NCI-H1417 treated with DMSO at 0.1 percent for 48 hours (cell line): Measurements from ENCODE around the gene TWF1.
"Not testable (repeated sequence)": the region's sequence is repeated elsewhere in the genome, so short reads cannot be mapped to it uniquely, and the experiment has no call there.

Experiments used
- DNase-seq: peaks from one replicate; lab custom pipeline; 2025; lab: John Stamatoyannopoulos, UW

Gene TWF1

DNA sequence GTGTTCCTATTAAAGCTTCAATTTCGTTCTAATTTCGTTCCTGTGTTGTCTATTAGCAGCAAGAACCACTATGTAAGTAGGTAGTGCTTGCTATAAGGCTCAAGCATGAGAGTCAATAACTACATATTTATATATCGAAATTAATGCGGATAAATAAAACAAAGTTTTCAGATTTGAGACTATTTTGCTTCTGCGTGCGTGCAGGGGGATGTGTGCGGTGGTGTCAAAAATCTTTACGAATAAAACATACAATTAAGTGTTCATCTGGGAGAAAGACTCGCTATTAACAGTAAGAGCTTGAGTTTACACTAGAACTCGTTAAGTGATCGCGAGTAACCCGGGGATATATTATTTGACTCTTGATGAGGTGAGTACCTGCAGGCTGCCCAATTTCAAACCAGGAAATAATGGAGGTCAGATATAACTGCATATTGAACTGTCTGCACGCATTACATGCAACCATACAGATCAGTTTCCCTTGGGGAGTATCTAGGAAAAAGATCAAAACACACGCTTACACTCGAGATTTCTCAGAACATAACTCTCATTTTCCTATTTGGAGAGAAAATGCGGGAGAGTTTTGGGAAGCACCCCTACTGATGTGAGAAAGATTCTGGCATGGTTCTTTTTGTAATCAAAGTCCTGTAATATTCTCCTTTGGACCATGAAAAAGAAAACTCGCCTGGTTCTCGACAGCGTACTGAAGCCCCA is 813 bp downstream of the TWF1 start:
- DNase-seq = no peak

DNA sequence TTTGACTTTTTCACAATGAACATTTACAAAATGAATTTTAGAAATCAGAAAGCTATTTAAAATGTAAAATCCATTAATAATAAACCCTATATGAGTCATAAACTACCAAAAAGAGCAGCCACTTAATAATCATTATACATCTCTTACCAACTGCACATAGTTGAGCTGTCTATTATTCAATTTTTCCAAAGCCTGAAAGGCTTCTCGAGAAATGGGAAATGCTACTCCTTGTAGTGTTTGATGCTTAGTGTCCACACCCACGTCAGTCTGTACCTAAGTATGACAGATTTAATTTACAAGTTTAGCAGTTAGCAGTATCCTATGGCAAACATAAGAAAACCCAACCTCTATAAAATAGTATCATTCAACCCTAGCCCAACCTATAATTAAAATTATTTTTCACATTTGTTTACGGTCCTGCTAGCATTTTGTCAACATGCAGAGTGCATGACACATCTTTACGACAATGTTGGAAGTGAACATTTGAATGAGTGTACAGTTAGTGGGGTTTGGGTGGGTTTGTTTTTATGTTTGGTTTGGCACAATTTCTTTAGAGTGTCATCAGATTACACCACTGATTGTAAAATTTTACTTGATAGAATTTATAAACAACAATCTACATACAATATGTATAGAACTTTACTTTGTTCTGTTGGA is 8.4 kb downstream of the TWF1 start:
- no peak for DNase-seq

DNA sequence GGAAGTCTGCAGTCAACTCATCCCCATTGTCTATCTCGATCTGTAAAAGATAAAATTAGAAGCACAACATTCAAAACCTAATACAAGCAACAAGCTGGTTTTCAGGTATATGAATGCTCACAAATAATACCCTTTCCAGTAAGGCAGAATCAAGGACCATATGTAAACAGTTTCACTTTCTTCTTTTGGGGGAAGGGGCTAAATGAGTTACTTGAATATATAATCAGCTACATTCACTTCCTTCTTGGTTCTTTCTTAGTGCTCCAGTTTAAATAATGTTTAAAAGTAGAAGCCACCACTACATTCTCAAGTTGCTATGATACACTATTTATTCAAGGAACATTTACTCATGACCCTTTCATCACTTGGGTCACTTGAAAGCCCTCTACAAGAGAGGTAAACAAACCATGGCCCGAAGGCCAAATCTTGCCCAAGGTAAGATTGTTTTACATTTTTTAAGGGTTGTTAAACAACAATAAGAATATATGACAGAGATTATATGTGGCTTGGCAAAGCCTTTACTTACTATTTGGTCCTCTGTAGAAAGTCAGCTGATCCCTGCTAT is 10.3 kb downstream of the TWF1 start:
- DNase-seq = no peak

DNA sequence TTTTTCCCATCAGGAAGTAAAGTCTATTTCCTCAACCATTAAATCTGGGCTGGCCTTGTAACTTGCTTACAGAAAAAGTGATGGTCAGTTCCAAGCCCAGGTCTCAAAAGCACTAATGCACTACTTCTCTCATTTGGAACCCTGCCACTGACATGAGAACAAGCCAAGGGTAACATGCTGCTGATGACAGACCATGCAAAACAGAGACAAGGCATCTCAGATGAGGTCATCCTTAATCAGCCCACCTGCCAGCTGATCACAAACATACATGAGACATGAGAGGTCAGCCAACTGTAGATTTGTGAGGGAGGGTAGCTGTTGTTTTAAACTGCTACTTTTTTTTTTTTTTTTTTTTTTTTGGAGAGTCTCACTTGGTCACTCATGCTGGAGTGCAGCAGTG is 16.2 kb downstream of the TWF1 start:
- DNase-seq = no peak

DNA sequence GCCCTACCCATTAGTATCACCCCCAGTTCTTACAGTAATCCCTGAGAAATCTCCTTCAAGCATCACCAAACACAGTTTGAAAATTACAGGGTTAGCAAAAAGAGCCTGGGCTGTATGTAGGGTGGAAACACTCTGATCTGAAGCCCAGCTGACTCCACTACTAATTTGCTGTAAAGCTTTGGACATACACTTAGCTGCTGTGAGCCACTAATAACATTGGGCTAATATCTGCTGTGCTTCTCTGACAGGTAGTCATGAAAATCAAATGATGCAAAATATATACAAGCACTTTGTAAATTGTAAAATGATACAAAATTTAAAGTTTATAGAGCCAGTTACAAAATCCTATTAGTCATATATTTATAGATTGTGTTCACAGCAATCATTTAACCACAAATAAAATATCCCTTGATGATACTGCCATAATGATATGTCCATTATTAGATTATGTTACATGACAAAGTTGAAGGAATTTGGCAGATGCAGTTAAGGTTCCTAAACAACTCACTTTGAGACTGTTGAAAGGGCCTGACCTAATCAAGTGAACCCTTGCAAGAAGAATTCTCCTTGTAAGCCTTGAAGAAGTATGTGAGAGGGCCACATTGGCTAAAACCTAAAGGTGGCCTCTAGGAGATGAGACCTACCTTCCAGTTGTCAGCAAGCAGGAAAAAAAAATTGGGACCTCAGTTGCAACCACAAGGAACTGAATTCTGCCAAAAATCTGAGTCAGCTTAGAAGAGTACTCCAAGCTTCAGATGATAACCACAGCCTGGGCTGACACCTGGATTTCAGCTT is 19.0 kb downstream of the TWF1 start:
- no peak for DNase-seq

DNA sequence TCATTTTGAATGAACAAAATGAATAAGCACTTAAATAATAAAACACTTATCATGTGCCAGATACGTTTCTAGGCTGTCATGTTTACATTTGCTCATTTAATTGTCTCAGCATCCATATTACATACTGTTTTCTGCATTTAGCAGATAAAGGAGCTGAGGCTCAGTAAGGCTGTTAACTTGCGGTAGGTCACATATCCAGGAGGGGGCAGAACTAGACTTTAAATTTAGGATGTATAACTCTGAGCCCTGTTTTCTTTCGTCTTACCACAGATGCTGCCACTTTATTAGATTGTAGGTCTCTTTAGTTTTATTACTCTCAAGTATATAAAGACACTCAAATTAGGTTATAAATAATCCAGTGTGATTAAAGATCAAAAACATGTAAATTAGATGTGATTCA is 29.6 kb downstream of the TWF1 start:
- no peak for DNase-seq

DNA sequence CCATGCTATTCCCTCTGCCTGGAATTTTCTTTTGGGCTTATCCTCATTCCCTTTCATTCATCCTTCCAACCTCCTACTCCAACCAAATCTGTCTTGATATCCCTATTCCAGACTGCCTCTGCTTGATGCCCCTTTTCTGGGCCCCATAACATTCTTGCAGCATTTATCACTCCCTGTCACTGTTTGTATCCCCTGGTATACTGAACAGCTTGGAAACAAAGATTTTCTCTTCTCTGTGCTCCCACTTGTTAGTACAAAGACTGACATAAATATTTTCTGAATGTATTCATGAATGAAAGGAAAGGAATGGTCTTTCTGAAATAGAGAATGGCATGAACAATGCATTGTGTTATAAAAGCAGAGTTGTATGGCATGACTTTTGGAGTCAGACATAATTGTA is 39.8 kb downstream of the TWF1 start:
- no peak for DNase-seq

DNA sequence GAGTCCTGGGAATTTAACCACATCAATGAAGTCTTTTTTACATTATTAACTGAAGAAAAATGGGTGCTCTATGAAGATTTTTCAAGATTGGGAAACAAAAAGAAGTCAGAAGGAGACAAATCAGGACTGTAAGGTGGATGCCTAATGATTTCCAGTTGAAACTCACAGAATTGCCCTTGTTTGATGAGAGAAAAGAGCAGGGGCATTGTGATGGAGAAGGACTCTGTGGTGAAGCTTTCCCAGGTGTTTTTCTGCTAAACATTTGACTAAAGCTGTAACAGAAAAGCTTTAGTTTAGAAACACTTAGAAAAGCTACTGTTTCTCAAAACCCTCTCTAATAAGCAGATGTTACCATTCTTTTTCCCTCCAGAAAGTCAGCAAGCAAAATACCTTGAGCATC is 41.6 kb downstream of the TWF1 start:
- no peak for DNase-seq

DNA sequence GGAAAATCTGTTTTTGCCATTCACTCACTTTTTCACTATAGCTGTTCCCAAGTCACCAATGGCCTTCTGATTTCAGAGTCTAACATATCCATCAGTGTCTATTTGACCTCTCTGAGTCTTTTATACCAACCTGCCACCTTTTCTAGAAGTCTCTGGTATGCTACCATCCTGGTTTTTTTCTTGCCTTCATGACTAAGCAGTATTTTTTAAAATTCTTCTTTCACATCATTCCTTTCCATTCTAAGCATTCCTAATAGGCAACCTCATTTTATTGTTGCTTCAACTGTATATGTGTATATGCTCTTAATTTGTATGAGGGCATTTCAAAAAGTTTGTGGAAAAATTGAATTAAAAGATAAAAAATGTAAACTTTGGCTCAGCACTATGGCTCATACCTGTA is 42.3 kb downstream of the TWF1 start:
- no peak for DNase-seq

DNA sequence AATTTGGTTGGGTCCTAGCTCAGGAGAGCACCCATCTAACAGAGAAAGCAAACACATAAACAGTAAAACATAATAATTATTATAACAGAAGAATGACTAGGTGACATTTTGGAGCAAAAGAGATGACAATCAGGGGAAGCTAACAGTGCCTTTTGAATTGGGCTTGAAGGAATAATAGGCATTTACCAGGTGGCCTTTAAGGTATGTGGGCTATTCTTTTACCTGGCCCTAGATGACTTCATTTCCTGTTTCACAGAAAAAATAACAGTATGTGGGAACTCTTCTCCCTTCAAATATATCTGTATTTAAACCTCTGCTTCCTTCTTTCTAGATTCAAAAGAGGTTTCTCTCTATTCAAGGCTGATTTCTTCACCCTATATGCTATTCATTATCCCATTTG is 43.5 kb downstream of the TWF1 start:
- no peak for DNase-seq

DNA sequence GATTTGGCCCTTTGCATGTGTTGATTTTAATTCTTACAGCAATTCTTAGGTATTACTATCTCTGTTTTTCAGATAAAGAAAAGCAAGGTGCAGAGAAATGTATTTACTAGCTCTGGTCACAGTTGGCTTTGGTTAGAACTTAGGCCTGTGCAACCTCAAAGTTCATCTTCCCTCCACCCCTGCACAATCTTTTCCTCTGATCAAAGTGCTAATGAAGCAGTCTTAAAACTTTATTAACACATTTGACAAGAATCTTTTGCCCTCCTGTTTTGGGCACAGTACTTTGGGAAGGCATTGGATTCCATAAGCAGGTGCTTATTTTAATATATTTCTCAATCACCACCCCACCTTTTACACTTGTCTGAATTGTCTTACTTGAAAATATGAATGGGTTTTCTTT is 44.6 kb downstream of the TWF1 start:
- no peak for DNase-seq

DNA sequence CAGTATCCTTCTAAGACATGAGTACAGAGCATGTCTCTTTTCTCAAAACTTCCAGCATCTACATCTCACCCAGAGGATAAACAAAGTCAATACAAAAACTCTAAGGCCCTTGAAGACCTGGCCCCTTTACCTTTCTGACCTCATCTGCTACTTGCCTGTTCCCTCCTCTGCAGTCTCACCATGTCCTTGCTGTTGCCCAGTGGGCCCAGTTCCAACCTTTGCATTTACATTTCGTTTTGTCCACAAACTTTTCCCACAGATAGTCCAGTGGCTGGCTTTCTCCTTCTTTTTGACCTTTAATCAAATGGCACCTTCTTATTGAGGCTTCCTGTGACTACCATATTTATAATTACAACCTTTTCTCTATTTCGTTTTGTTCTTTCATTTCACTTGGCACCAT is 45.7 kb downstream of the TWF1 start:
- DNase-seq = no peak

DNA sequence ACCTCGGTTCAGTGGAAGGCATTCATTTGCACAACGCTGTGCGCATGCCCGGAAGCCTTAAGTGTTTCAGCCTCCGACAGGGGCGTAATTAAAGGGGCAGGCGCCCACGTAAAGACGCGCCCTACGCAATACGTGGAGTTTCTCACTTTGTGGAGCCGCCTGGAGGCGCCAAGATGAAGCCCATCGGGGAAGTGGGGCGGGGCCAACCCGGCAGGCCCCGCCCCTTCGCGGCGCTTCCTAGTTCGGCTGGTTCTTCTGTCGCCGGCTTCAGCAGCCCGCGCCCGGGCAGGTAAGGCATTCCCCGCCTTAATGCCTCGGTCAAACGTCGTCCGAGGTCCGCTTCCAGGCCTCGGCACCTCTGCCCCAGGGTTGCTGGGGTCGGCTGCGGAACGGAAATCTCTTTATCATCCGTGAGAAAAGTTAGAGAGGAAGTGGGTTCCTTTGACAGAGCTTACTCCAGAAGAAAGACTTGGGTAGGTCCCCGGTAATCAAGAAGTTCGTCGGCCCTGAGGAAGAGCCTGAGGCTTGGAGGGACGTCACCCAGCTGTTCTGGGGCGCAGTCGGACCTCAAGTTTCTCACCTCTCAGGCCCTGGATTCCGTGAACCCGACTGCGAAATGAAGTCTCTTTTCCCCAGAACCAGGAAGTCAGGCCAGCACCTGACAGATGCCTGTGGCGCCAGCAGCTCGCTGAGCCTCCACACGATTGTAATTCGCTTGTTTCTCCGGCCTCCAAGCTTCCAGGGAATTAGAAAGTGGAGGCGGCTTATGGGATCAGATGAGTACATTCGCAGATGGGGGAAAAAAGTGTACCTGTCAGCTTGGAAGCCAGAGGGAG is 47.2 kb downstream of the TWF1 start, which contains the start of the genes IRAK4 and PUS7L:
Gene IRAK4 (plus strand): TSS at position 224 of the 836 bp plus-strand sequence. CDS start 9,161 bp downstream, outside the sequence.
Gene PUS7L (minus strand): TSS at position 63 of the 836 bp plus-strand sequence. CDS start 3,545 bp downstream, outside the sequence.
- DNase-seq = peak; percentile 67

DNA sequence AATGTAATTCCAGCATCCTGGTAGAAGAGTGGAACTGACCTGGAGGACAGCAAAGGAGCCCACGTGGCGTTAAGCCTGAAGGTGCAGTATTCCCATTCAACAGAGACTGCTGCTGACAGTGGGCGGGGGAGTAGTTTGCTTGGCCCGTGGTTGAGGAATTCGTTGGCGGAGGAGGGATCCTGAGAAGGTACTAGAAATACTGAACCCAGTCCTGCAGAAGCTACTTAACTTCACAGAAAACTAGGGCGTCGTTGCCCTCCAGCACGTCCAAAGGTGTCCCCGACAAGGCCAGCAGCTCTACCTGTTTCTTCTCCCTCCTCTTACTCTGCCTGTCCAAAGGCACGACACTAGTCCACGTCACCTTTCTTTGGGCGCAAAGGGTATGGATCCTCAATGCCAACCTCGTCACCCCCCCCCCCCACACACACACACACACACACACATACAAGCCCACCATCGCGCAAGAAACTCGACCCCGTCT is 47.8 kb downstream of the TWF1 start:
- DNase-seq = no peak

DNA sequence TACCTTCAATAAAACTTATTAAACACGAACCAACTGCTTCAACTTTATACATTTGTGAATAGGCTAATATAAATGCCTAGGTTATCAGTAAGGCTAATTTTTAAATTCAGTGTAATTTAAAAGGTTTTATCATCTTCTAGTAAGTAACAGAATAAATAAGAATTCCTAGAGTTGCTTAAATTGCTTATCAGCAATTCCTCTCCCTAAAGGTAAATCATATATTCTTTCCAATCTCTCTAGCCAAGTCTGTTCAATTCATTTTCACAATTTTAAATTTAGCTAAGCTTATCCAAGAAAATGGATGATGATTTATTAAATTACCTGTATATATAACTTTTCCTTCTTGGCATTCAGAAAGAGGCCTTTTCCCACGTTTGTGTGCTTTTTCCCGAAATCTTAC is 52.1 kb downstream of the TWF1 start:
- DNase-seq = no peak

DNA sequence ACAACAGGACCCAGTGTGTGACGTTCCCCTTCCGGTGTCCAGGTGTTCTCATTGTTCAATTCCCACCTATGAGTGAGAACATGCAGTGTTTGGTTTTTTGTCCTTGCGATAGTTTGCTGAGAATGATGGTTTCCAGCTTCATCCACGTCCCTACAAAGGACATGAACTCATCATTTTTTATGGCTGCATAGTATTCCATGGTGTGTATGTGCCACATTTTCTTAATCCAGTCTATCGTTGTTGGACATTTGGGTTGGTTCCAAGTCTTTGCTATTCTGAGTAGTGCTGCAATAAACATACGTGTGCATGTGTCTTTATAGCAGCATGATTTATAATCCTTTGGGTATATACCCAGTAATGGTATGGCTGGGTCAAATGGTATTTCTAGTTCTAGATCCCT is 54.8 kb downstream of the TWF1 start:
- DNase-seq = not testable (repeated sequence)

DNA sequence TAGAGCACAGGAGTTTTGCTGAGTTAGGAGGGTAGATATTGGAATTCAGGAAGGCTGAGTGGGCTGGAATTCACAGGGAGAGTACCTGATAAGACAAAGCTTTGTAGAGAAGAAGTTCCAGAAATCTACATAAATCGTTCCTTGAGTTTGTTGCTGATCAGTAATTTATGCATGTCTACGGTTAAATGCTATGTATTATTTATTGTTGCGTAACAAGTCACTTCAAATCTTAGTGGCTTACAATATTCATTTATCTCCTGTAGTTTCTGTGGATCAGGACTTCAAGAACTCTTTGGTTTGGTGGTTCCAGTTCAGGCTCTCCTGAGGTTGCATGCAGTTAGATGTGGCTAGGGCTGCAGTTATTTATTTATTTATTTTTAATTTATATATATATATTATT is 55.3 kb downstream of the TWF1 start:
- DNase-seq = no peak

DNA sequence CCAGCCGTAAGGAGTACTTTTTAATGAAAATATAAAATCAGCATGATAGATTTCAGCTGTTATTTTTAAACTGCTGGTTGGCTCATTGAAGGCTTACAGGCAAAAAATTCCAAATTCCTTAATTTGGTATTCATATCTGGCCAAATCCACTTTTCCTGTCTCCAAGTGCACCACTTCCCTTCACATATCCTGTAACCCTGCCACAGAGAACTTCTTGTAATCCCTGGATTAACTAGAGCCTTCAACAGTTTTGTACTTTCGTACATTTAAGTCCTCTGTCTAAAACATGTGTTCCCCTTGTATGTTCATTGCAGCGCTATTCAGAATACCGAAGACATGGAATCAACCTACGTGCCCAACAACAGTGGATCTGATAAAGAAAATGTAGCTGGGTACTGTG is 57.1 kb downstream of the TWF1 start:
- DNase-seq = no peak

DNA sequence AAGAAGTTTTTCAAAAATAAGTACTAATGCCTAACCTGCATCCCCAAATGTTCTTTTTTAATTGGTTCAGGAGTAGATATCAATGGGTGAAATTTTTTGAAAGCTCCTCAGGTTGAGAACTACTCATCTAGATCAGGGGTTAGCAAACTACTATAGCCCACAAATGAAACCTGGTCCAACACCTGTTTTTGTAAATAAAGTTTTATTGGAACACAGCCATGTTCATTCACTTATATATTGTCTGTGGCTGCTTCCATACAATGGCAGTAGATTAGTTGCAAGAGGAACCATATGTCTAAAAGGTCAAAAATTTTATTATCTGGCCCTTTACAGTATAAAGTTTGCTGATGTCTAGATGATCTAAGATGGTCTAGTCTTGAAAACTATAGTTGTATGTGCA is 61.3 kb downstream of the TWF1 start:
- DNase-seq = no peak
